NT2/D1 (cell line): ENCODE data around the gene GPT2.

ENCODE experiments used
- DNase-seq: peaks from one replicate; pipeline ENCODE4 v3.0.0-alpha.2; 2011; ENCODE audit warnings: low read depth, low spot score
- H3K27me3 ChIP-seq: 2 replicates; pipeline ENCODE4 v1.6.0; 2011; ENCODE audit warnings: mild to moderate bottlenecking; ENCODE audit not compliant: insufficient read length, insufficient read depth
- H3K36me3 ChIP-seq: 2 replicates; pipeline ENCODE4 v1.6.1; 2011; ENCODE audit warnings: mild to moderate bottlenecking, low read length, mixed read lengths; ENCODE audit not compliant: insufficient read depth, insufficient read length
- H3K4me1 ChIP-seq: 2 replicates; pipeline ENCODE4 v1.5.1; 2011; ENCODE audit not compliant: insufficient read depth, insufficient read length
- H3K4me3 ChIP-seq: 2 replicates; pipeline ENCODE4 v1.5.1; 2011; ENCODE audit warnings: low read depth; ENCODE audit not compliant: insufficient read length
- H3K9ac ChIP-seq: 2 replicates; pipeline ENCODE4 v1.6.0; 2011; ENCODE audit warnings: low read depth; ENCODE audit not compliant: insufficient read length
- H3K9me3 ChIP-seq: 2 replicates; pipeline ENCODE4 v1.5.1; 2011; ENCODE audit warnings: mild to moderate bottlenecking, low read length; ENCODE audit not compliant: insufficient read depth
- SUZ12 ChIP-seq: IDR thresholded peaks from 2 replicates; pipeline ENCODE4 v1.6.1; 2011; ENCODE audit not compliant: insufficient read length, insufficient read depth; ENCODE audit errors: extremely low read depth
- YY1 ChIP-seq: IDR thresholded peaks from 2 replicates; pipeline ENCODE4 v1.6.1; 2011; ENCODE audit not compliant: insufficient read length, insufficient read depth
- ZNF274 ChIP-seq: IDR thresholded peaks from 2 replicates; pipeline ENCODE4 v1.6.1; 2011; ENCODE audit warnings: mild to moderate bottlenecking, low read depth, low read length

Gene GPT2

GRCh38 chr16:46911650-46912049 is 27.5 kb downstream of the GPT2 start:
- TF ChIP-seq SUZ12, result no peak
- TF ChIP-seq YY1, result no peak
- TF ChIP-seq ZNF274, result no peak
- no peaks in the 10 kb centered on the region for H3K27me3 ChIP-seq
- no peaks in the 10 kb centered on the region for H3K4me1 ChIP-seq
- H3K9ac ChIP-seq, result no peak overlapping the region
- no peak overlapping the region for H3K4me3 ChIP-seq
- DNase-seq, result no peak
- peaks cover 68% of the 10 kb centered on the region for H3K36me3 ChIP-seq
- no peaks in the 10 kb centered on the region for H3K9me3 ChIP-seq

DNA sequence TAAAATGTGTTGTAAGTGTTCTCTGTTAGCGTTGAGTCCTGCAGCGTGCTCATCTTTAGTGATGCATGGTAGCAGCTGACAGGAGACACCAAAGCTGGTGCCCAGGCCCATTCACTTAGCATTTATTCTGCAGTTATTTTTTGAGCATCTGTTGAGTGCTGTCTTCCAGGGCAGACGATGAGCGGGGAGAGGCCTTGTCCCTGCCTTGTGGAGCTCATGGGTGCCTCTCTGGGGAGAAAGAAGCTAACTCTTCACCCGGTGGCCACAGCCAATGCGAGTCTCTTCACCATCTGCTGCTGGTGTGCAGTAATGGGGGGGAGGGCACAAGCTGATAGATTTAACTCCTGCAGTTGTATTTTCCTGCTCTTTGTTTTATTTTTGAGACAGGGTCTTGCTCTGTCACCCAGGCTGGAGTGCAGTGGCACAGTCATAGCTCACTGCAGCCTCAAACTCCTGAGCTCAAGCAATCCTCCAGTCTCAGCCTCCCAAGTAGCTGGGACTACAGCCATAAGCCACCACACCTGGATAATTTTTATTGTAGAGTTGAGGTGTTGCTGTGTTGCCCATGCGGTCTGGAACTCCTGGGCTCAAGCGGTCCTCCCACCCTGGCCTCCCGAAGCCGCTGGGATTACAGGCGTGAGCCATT is 30.5 kb downstream of the GPT2 start:
- Histone ChIP-seq H3K9me3 (no peaks in the 10 kb centered on the region), H3K4me1 (peaks cover 5% of the 10 kb centered on the region), H3K9ac (no peak overlapping the region), H3K4me3 (no peak overlapping the region), H3K36me3 (peaks cover 83% of the 10 kb centered on the region), H3K27me3 (no peaks in the 10 kb centered on the region)
- DNase-seq, result no peak
- TF ChIP-seq SUZ12 (no peak), YY1 (no peak), ZNF274 (no peak)

- peaks cover 85% of the 10 kb centered on the region for H3K36me3 ChIP-seq
- no peak for DNase-seq
- H3K9ac ChIP-seq, result no peak overlapping the region
- H3K4me3 ChIP-seq, result no peak overlapping the region
- no peaks in the 10 kb centered on the region for H3K9me3 ChIP-seq
- H3K27me3 ChIP-seq, result no peaks in the 10 kb centered on the region
- TF ChIP-seq ZNF274 (no peak), YY1 (no peak), SUZ12 (no peak)
- H3K4me1 ChIP-seq, result peaks cover 5% of the 10 kb centered on the region
Observed at GRCh38 chr16:46915483-46916025, 31.4 kb downstream of the GPT2 start.

GRCh38 chr16:46916980-46917379 is 32.8 kb downstream of the GPT2 start:
- Histone ChIP-seq H3K36me3 (peaks cover 84% of the 10 kb centered on the region), H3K4me1 (peaks cover 5% of the 10 kb centered on the region), H3K9ac (no peak overlapping the region)

DNA sequence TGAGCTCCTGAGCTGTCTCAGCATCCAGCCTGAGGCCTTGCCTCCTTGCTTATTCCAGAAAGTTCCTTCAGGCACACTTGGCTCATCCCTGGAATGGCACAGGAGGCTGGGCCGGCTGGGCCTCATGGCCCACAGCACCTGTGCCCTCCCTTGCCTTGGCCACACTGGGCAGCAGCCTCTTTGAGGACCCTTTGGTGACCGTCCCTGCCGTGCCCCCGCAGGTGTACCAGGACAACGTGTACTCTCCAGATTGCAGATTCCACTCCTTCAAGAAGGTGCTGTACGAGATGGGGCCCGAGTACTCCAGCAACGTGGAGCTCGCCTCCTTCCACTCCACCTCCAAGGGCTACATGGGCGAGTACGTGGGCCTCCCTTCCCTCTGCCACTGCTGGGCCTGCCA is 34.2 kb downstream of the GPT2 start:
- H3K36me3 ChIP-seq, result peaks cover 90% of the 10 kb centered on the region
- TF ChIP-seq ZNF274 (no peak), YY1 (no peak), SUZ12 (no peak)
- H3K9ac ChIP-seq, result no peak overlapping the region
- DNase-seq, result no peak
- no peaks in the 10 kb centered on the region for H3K9me3 ChIP-seq
- no peaks in the 10 kb centered on the region for H3K27me3 ChIP-seq
- peaks cover 5% of the 10 kb centered on the region for H3K4me1 ChIP-seq
- H3K4me3 ChIP-seq, result no peak overlapping the region

More at GRCh38 chr16:46916980-46917379, 32.8 kb downstream of the GPT2 start:
- no peak overlapping the region for H3K4me3 ChIP-seq
- no peaks in the 10 kb centered on the region for H3K9me3 ChIP-seq
- H3K27me3 ChIP-seq, result no peaks in the 10 kb centered on the region
- TF ChIP-seq YY1 (no peak), ZNF274 (no peak), SUZ12 (no peak)
- DNase-seq, result no peak

DNA sequence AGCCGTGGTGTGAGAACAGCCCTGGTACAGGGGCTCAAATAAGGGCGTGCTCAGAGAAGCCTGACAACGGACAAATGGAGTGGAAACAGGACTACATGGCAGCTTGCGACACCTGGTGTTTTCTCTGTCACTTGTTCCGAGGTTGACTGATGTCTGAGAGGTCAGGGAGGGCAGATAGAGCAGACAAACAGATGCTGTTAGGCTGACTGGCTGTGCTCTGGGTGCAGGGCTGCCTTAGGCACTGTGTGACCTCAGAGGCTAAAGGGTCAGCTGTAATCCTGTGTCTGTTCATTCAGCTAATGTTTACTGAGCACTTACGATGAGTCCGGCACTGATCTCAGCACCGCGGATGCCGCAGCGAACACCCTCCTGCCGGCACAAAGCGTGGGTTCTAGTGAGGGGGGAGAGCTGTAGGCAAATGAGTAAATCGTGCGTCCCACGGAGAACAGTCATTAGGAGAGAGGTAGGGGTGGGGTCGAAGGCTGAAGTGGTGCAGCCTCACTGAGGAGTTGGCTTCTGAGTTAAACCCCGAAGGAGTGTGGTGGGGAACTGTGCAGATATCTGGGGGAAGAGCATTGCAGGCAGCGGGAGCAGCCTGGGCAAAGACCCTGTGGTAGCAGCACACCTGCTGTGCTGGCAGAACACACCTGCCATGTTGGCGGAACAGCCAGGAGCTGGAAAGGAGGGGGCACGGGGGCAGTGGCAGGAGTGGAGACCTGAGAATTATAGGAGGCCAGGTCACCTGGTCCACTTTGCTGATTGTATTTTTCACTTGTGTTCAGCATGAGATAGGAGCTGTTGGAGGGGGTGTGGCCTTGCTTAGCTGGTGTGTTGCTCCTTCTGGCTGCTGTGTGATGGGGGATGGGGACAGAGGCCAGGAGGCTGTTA is 35.0 kb downstream of the GPT2 start:
- Histone ChIP-seq H3K36me3 (peaks cover 92% of the 10 kb centered on the region), H3K9ac (no peak overlapping the region), H3K27me3 (no peaks in the 10 kb centered on the region), H3K4me1 (peaks cover 5% of the 10 kb centered on the region), H3K4me3 (no peak overlapping the region), H3K9me3 (no peaks in the 10 kb centered on the region)
- DNase-seq, result no peak
- TF ChIP-seq SUZ12, result no peak
- TF ChIP-seq ZNF274, result no peak
- TF ChIP-seq YY1, result no peak
